Peyer's patch (tissue), 4 donors: ENCODE measurements around the gene PSD.

ENCODE experiments used
- CTCF ChIP-seq, 6 experiments: fragments of 450-650 bp in 4 of 6; fragments of 200-600 bp in 2 of 6; sonication (generic) in 1 of 6; IDR thresholded peaks; one replicate each; pipeline ENCODE4 v1.5.1; 2017 to 2019; ENCODE audit warnings: antibody characterized with exemption in 6 of 6, mild to moderate bottlenecking in 3 of 6, moderate library complexity in 1 of 6
- POLR2A ChIP-seq, 2 donors: fragments of 450-650 bp; IDR thresholded peaks; one replicate each; pipeline ENCODE4 v1.5.1; 2017; ENCODE audit warnings: antibody characterized with exemption in 2 of 2, mild to moderate bottlenecking in 2 of 2, moderate library complexity in 2 of 2

GRCh38 chr10:102467971-102468438 is 49.4 kb upstream of the PSD start:
- TF ChIP-seq POLR2A (IDR thresholded peaks at IDR 0.05) = no peak
- TF ChIP-seq CTCF (IDR thresholded peaks at IDR 0.05) = no peak
